ENCODE results near the gene FUT9.

- TF ChIP-seq CTCF (IDR thresholded peaks at IDR 0.05) = no peak
- TF ChIP-seq POLR2A (IDR thresholded peaks at IDR 0.05) = no peak
Observed at GRCh38 chr6:96022225-96022624, 6.5 kb downstream of the FUT9 start.
